VCaP (cell line): ENCODE data around the gene NEDD4L.

Experiments used
- H3K27ac ChIP-seq: fragments of 450-650 bp; 2 replicates; pipeline ENCODE4 v1.5.1; 2017
- CTCF ChIP-seq: fragments of 450-650 bp; conservative IDR thresholded peaks from 2 replicates; pipeline ENCODE4 v1.5.1; 2017; ENCODE audit warnings: mild to moderate bottlenecking, moderate library complexity

Gene NEDD4L

GRCh38 chr18:58298251-58299134 lies 254.5 kb downstream of the NEDD4L start:
- TF ChIP-seq CTCF, result no peak
- H3K27ac ChIP-seq, result no peak overlapping the region

DNA sequence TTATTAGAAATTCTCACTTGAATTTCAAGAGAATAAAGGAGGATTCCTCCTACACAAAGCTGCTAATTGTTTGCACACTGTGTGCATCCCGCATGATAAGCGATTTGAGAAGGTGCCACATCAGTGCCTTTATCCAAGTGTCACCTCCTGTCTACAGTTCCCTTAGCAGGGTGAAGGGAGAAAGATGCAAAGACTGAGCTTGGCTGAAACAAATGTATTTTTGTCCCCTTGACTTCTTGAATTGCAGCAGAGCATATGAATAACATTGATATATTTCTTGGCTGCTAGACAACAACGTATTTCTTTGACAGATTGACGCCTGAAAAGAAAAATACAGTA lies 255.1 kb downstream of the NEDD4L start:
- no peak for TF ChIP-seq CTCF

GRCh38 chr18:58299936-58300335 lies 255.9 kb downstream of the NEDD4L start:
- no peak overlapping the region for H3K27ac ChIP-seq
- no peak for TF ChIP-seq CTCF

More for the DNA sequence above, 255.1 kb downstream of the NEDD4L start:
- H3K27ac ChIP-seq, result no peak overlapping the region

DNA sequence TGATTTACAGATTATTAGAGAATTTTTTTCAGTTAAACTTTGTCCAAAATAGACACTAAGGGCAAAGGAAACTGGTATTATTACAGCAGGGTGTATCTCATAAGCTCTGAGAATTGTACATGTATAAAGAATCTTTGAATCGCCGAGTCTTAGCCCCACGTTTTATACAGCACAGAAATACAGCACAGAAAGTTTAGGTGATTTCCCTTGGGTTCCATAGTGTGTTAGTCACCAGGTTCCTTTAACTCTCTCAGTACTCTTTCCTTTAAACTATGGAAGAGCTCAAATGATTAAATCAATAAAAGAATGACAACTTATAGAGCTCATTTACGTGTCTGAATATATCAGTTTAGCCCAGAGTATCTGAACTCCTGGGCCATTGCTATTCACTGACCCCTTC lies 256.8 kb downstream of the NEDD4L start:
- no peak for TF ChIP-seq CTCF
- no peak overlapping the region for H3K27ac ChIP-seq

DNA sequence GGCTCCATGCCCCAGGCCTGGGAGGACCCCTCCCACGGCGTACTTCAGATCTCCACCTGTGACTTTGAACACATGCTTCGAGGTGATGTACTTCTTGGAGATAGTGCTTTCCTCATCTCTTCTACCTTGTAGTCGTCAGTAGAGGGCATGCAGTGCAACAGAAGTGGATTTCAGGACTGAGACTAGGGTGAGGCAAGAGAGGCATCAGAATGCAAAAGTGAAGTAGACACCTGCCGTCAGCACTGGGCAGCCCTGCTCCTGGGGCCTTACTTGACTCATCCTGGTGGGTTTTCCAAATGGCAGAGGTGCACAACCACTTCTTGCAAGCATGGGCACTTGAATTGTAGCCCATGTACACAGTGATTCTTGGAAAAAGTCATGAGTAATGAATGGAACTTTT lies 258.8 kb downstream of the NEDD4L start:
- no peak overlapping the region for H3K27ac ChIP-seq
- no peak for TF ChIP-seq CTCF

DNA sequence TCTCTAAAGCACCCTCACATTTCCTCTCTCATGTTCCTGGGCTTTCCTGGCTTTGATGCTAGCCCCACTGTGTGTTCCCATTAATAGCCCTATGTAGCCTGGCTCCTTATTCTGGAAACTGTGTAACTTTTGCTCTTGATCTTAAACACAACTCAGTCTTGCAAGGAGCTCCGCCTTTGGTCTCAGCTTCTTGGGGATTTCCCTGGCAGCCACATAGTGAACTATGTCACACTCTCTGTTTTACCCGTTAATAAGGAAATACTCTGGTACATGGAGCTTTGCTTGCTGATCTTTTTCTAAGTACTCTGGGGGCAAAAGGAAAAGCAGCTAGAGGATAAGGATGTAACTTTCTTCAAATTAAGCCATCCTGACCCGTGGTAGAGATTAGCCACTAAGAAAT lies 259.3 kb downstream of the NEDD4L start:
- no peak for TF ChIP-seq CTCF
- H3K27ac ChIP-seq, result no peak overlapping the region

GRCh38 chr18:58305792-58306191 lies 261.8 kb downstream of the NEDD4L start:
- TF ChIP-seq CTCF, result no peak
- H3K27ac ChIP-seq, result no peak overlapping the region
